ENCODE data around the gene GSS.

The GSS gene

GRCh38 chr20:35003211-35004031 lies 47.8 kb upstream of the GSS start:
- no peak overlapping the region for H3K4me3 ChIP-seq (replicated peaks; ENCODE audit: insufficient read depth, low read length)
- TF ChIP-seq SPI1 (IDR thresholded peaks at IDR 0.05; ENCODE audit: borderline replicate concordance, low read depth), result no peak
- H3K27ac ChIP-seq (replicated peaks), result no peak overlapping the region
- H3K27me3 ChIP-seq (ENCODE audit: insufficient read depth, poor library complexity, severe bottlenecking), result no peaks in the 10 kb centered on the region
- no peak for DNase-seq (ENCODE audit: low read depth in 1 of 2, low spot score in 1 of 2)

GRCh38 chr20:35002426-35003210 lies 47.0 kb upstream of the GSS start:
- no peak for DNase-seq (ENCODE audit: low read depth in 1 of 2, low spot score in 1 of 2)
- Histone ChIP-seq H3K27ac (replicated peaks) (no peak overlapping the region), H3K27me3 (ENCODE audit: insufficient read depth, poor library complexity, severe bottlenecking) (no peaks in the 10 kb centered on the region), H3K4me3 (replicated peaks; ENCODE audit: insufficient read depth, low read length) (no peak overlapping the region)
- TF ChIP-seq REST (IDR thresholded peaks at IDR 0.05; ENCODE audit: insufficient replicate concordance, low read depth) (no peak), GABPA (IDR thresholded peaks at IDR 0.05; ENCODE audit: low read depth) (no peak), SPI1 (IDR thresholded peaks at IDR 0.05; ENCODE audit: borderline replicate concordance, low read depth) (no peak), POLR2AphosphoS5 (IDR thresholded peaks at IDR 0.05; ENCODE audit: low read depth) (no peak)
- TF ChIP-seq, protein P1, sequence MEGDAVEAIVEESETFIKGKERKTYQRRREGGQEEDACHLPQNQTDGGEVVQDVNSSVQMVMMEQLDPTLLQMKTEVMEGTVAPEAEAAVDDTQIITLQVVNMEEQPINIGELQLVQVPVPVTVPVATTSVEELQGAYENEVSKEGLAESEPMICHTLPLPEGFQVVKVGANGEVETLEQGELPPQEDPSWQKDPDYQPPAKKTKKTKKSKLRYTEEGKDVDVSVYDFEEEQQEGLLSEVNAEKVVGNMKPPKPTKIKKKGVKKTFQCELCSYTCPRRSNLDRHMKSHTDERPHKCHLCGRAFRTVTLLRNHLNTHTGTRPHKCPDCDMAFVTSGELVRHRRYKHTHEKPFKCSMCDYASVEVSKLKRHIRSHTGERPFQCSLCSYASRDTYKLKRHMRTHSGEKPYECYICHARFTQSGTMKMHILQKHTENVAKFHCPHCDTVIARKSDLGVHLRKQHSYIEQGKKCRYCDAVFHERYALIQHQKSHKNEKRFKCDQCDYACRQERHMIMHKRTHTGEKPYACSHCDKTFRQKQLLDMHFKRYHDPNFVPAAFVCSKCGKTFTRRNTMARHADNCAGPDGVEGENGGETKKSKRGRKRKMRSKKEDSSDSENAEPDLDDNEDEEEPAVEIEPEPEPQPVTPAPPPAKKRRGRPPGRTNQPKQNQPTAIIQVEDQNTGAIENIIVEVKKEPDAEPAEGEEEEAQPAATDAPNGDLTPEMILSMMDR (IDR thresholded peaks at IDR 0.05; ENCODE audit: insufficient read depth, low read length), result no peak

DNA sequence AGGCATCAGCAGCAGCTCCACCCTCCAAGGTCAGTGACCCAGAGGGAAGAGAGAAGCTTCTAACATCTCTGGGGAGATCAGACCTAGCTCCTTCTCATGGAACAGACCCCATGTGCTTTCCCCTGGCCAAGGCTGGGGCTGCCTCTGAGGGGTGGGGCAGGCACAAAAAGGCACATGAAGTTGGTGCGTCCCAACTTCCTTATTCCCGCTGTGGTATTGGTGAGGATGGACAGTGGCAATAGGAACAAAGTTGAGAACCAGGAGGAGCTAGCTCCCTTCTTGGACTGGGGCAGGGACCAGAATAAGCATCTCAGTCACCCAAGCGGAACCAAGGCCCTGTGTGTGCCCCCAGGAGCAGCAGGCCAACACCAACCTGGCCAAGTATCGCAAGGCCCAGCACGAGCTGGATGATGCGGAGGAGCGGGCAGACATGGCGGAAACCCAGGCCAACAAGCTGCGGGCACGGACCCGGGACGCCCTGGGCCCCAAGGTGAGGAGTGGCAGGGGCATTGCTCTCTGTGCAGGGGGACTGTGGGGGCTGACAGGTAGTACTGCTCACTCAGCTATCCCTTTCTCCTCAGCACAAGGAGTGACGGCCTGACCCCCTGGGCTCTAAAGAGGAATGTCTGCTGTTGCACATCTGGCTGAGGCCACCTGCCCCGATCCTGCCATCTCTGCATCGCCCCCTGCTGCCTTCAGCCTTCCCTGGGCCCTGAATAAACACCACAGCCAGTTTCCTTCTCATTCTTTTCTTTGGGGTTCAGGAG lies 46.2 kb upstream of the GSS start:
- DNase-seq (ENCODE audit: low read depth in 1 of 2, low spot score in 1 of 2), result no peak
- TF ChIP-seq GABPA (IDR thresholded peaks at IDR 0.05; ENCODE audit: low read depth), result no peak
- TF ChIP-seq POLR2AphosphoS5 (IDR thresholded peaks at IDR 0.05; ENCODE audit: low read depth), result no peak
- TF ChIP-seq, protein P1 (IDR thresholded peaks at IDR 0.05; ENCODE audit: insufficient read depth, low read length), result no peak
- TF ChIP-seq REST (IDR thresholded peaks at IDR 0.05; ENCODE audit: insufficient replicate concordance, low read depth), result no peak
- no peak for TF ChIP-seq SPI1 (IDR thresholded peaks at IDR 0.05; ENCODE audit: borderline replicate concordance, low read depth)
- H3K27me3 ChIP-seq (ENCODE audit: insufficient read depth, poor library complexity, severe bottlenecking), result no peaks in the 10 kb centered on the region
- H3K4me3 ChIP-seq (replicated peaks; ENCODE audit: insufficient read depth, low read length), result no peak overlapping the region
- H3K27ac ChIP-seq (replicated peaks), result no peak overlapping the region
